ENCODE results near the gene IDS.

DNA sequence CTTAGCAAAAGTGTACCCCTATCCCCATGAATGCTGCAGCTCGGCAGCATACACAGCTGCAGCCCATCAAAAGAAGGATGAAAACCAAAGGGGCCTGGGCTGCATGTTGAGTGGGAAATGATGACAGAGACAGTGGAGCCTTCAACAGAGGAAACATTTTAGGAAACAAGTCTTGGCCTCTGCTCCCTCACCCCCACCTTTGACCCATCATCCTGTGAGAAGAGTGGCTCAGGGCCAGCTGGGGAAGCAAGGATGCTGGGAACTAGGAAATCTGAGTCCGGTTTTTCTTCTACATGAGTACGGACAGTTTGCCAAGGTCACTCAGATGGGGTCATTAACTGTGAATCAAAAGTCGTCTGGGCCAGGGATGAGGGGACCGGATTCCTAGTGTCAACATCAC is 37.2 kb downstream of the IDS start:
- TF ChIP-seq POLR2AphosphoS5 (IDR thresholded peaks at IDR 0.05; ENCODE audit: low read depth, low read length), result no peak
- TF ChIP-seq POLR2A (IDR thresholded peaks at IDR 0.05; ENCODE audit: low read depth, low read length), result no peak
- TF ChIP-seq TAF1 (IDR thresholded peaks at IDR 0.05; ENCODE audit: low read depth, low read length), result no peak
- no peak for TF ChIP-seq SPI1 (IDR thresholded peaks at IDR 0.05; ENCODE audit: low read depth, low read length)

Measured in GM12891 (cell line).